GM19193 (cell line): ENCODE data around the gene LIF.

ENCODE experiments used
- POLR2A ChIP-seq: IDR thresholded peaks from 4 replicates; pipeline ENCODE4 v1.6.1; 2011; ENCODE audit not compliant: insufficient read depth, insufficient read length; ENCODE audit errors: extremely low read depth

The LIF gene

GRCh38 chr22:30191040-30191701 lies 55.4 kb downstream of the LIF start:
- no peak for TF ChIP-seq POLR2A

GRCh38 chr22:30190574-30190973 lies 56.0 kb downstream of the LIF start:
- TF ChIP-seq POLR2A: no peak
